Measurements from ENCODE around the gene SULT2A1.

SULT2A1 gene

GRCh38 chr19:47896773-47897172 lies 10.7 kb upstream of the SULT2A1 start:
- H4K91ac ChIP-seq (ENCODE audit: low read depth, low read length): no peak overlapping the region
- DNase-seq: no peak
- H3K18ac ChIP-seq (ENCODE audit: low read length): no peak overlapping the region
- H2BK120ac ChIP-seq (ENCODE audit: insufficient read depth, low read length, poor library complexity): no peak overlapping the region
- H3K4me2 ChIP-seq (ENCODE audit: low read length): no peak overlapping the region
- H3K9me3 ChIP-seq (ENCODE audit: insufficient read depth, low read depth, low read length): no peaks in the 10 kb centered on the region
- no peak overlapping the region for H3K23ac ChIP-seq (ENCODE audit: low read length)
- H3K79me1 ChIP-seq (ENCODE audit: low read length): peaks cover 8% of the 10 kb centered on the region
- no peak overlapping the region for H2AFZ ChIP-seq (ENCODE audit: insufficient read depth, low read length, poor library complexity)
- peaks cover 2 to 3% of the 10 kb centered on the region in 2 experiments for H3K4me1 ChIP-seq (ENCODE audit: control insufficient read depth in 1 of 2, insufficient read depth in 2 of 2, low read length in 2 of 2)
- H3K27me3 ChIP-seq (ENCODE audit: insufficient read depth, low read length): no peaks in the 10 kb centered on the region
- no peak overlapping the region for H3K4ac ChIP-seq (ENCODE audit: low read depth, low read length)
- no peak overlapping the region for H2AK5ac ChIP-seq (ENCODE audit: low read length)
- no peaks in the 10 kb centered on the region for H3K79me2 ChIP-seq (ENCODE audit: control insufficient read depth, insufficient read depth, low read length, poor library complexity)
- H3K9ac ChIP-seq (ENCODE audit: low read length): no peak overlapping the region
- H3K14ac ChIP-seq (ENCODE audit: low read length): no peak overlapping the region
- no peak overlapping the region for H4K8ac ChIP-seq (ENCODE audit: low read depth, low read length)
- no peaks in the 10 kb centered on the region for H3K36me3 ChIP-seq (ENCODE audit: control insufficient read depth in 1 of 2, insufficient read depth in 2 of 2, low read length in 2 of 2)
- no peak overlapping the region for H2BK12ac ChIP-seq (ENCODE audit: low read length)
- no peak overlapping the region for H3K27ac ChIP-seq (ENCODE audit: low read depth, low read length)
- no CpG with 5 or more reads among the region's 5 CpGs for WGBS (ENCODE audit: extremely low coverage, insufficient coverage, insufficient read length)
- H2BK5ac ChIP-seq (ENCODE audit: low read depth, low read length, poor library complexity): no peak overlapping the region
- no peak overlapping the region for H4K12ac ChIP-seq (ENCODE audit: low read depth, low read length)
- no peak overlapping the region for H3K4me3 ChIP-seq (ENCODE audit: low read depth, low read length)

GRCh38 chr19:47896019-47896418 lies 9.9 kb upstream of the SULT2A1 start:
- H3K36me3 ChIP-seq (ENCODE audit: control insufficient read depth in 1 of 2, insufficient read depth in 2 of 2, low read length in 2 of 2): no peaks in the 10 kb centered on the region
- no peak overlapping the region for H2AFZ ChIP-seq (ENCODE audit: insufficient read depth, low read length, poor library complexity)
- no peak overlapping the region for H3K4ac ChIP-seq (ENCODE audit: low read depth, low read length)
- no peak overlapping the region for H2AK5ac ChIP-seq (ENCODE audit: low read length)
- no peak overlapping the region for H3K4me3 ChIP-seq (ENCODE audit: low read depth, low read length)
- no peak overlapping the region for H3K23ac ChIP-seq (ENCODE audit: low read length)
- no peak overlapping the region for H2BK12ac ChIP-seq (ENCODE audit: low read length)
- no peak overlapping the region for H4K8ac ChIP-seq (ENCODE audit: low read depth, low read length)
- H3K79me2 ChIP-seq (ENCODE audit: control insufficient read depth, insufficient read depth, low read length, poor library complexity): no peaks in the 10 kb centered on the region
- DNase-seq: no peak
- H2BK120ac ChIP-seq (ENCODE audit: insufficient read depth, low read length, poor library complexity): no peak overlapping the region
- H3K18ac ChIP-seq (ENCODE audit: low read length): no peak overlapping the region
- no CpG with 5 or more reads among the region's 4 CpGs for WGBS (ENCODE audit: extremely low coverage, insufficient coverage, insufficient read length)
- H3K27me3 ChIP-seq (ENCODE audit: insufficient read depth, low read length): no peaks in the 10 kb centered on the region
- H3K79me1 ChIP-seq (ENCODE audit: low read length): peaks cover 11% of the 10 kb centered on the region
- no peak overlapping the region for H3K14ac ChIP-seq (ENCODE audit: low read length)
- no peak overlapping the region for H2BK5ac ChIP-seq (ENCODE audit: low read depth, low read length, poor library complexity)
- H3K4me2 ChIP-seq (ENCODE audit: low read length): no peak overlapping the region
- H4K91ac ChIP-seq (ENCODE audit: low read depth, low read length): no peak overlapping the region
- H3K4me1 ChIP-seq (ENCODE audit: control insufficient read depth in 1 of 2, insufficient read depth in 2 of 2, low read length in 2 of 2): peaks cover 4 to 8% of the 10 kb centered on the region in 2 experiments
- H3K27ac ChIP-seq (ENCODE audit: low read depth, low read length): no peak overlapping the region
- no peak overlapping the region for H3K9ac ChIP-seq (ENCODE audit: low read length)
- H3K9me3 ChIP-seq (ENCODE audit: insufficient read depth, low read depth, low read length): no peaks in the 10 kb centered on the region
- no peak overlapping the region for H4K12ac ChIP-seq (ENCODE audit: low read depth, low read length)

GRCh38 chr19:47895165-47895782 lies 9.2 kb upstream of the SULT2A1 start:
- no peak overlapping the region for H3K4me2 ChIP-seq (ENCODE audit: low read length)
- DNase-seq: no peak
- no peak overlapping the region for H3K4me3 ChIP-seq (ENCODE audit: low read depth, low read length)
- no peaks in the 10 kb centered on the region for H3K9me3 ChIP-seq (ENCODE audit: insufficient read depth, low read depth, low read length)
- peaks cover 4 to 10% of the 10 kb centered on the region in 2 experiments for H3K4me1 ChIP-seq (ENCODE audit: control insufficient read depth in 1 of 2, insufficient read depth in 2 of 2, low read length in 2 of 2)
- no peak overlapping the region for H3K14ac ChIP-seq (ENCODE audit: low read length)
- no peak overlapping the region for H3K27ac ChIP-seq (ENCODE audit: low read depth, low read length)
- H2AFZ ChIP-seq (ENCODE audit: insufficient read depth, low read length, poor library complexity): no peak overlapping the region
- no peaks in the 10 kb centered on the region for H3K36me3 ChIP-seq (ENCODE audit: control insufficient read depth in 1 of 2, insufficient read depth in 2 of 2, low read length in 2 of 2)
- no peak overlapping the region for H3K18ac ChIP-seq (ENCODE audit: low read length)
- no peak overlapping the region for H3K23ac ChIP-seq (ENCODE audit: low read length)
- H2AK5ac ChIP-seq (ENCODE audit: low read length): no peak overlapping the region
- no peak overlapping the region for H3K9ac ChIP-seq (ENCODE audit: low read length)
- no peak overlapping the region for H2BK12ac ChIP-seq (ENCODE audit: low read length)
- H2BK120ac ChIP-seq (ENCODE audit: insufficient read depth, low read length, poor library complexity): no peak overlapping the region
- no CpG with 5 or more reads among the region's 5 CpGs for WGBS (ENCODE audit: extremely low coverage, insufficient coverage, insufficient read length)
- no peak overlapping the region for H4K8ac ChIP-seq (ENCODE audit: low read depth, low read length)
- no peaks in the 10 kb centered on the region for H3K27me3 ChIP-seq (ENCODE audit: insufficient read depth, low read length)
- no peak overlapping the region for H3K4ac ChIP-seq (ENCODE audit: low read depth, low read length)
- no peak overlapping the region for H4K12ac ChIP-seq (ENCODE audit: low read depth, low read length)
- H3K79me2 ChIP-seq (ENCODE audit: control insufficient read depth, insufficient read depth, low read length, poor library complexity): no peaks in the 10 kb centered on the region
- H3K79me1 ChIP-seq (ENCODE audit: low read length): peaks cover 11% of the 10 kb centered on the region
- no peak overlapping the region for H4K91ac ChIP-seq (ENCODE audit: low read depth, low read length)
- H2BK5ac ChIP-seq (ENCODE audit: low read depth, low read length, poor library complexity): no peak overlapping the region

- no CpG with 5 or more reads among the region's 7 CpGs for WGBS (ENCODE audit: extremely low coverage, insufficient coverage, insufficient read length)
- Histone ChIP-seq H2AFZ (ENCODE audit: insufficient read depth, low read length, poor library complexity) (peak overlapping the region; percentile 45), H3K27ac (ENCODE audit: low read depth, low read length) (peak overlapping the region; percentile 91), H3K23ac (ENCODE audit: low read length) (no peak overlapping the region), H4K8ac (ENCODE audit: low read depth, low read length) (peak overlapping the region; percentile 91), H2BK120ac (ENCODE audit: insufficient read depth, low read length, poor library complexity) (peak overlapping the region; percentile 87), H3K18ac (ENCODE audit: low read length) (peak overlapping the region; percentile 95), H3K14ac (ENCODE audit: low read length) (peak overlapping the region; percentile 40), H3K4ac (ENCODE audit: low read depth, low read length) (peak overlapping the region; percentile 67), H4K12ac (ENCODE audit: low read depth, low read length) (peak overlapping the region; percentile 83), H3K79me1 (ENCODE audit: low read length) (peaks cover 11% of the 10 kb centered on the region), H3K9ac (ENCODE audit: low read length) (no peak overlapping the region), H3K27me3 (ENCODE audit: insufficient read depth, low read length) (no peaks in the 10 kb centered on the region), H2BK12ac (ENCODE audit: low read length) (no peak overlapping the region), H2AK5ac (ENCODE audit: low read length) (peak overlapping the region; percentile 12), H2BK5ac (ENCODE audit: low read depth, low read length, poor library complexity) (peak overlapping the region; percentile 91), H3K4me2 (ENCODE audit: low read length) (no peak overlapping the region), H4K91ac (ENCODE audit: low read depth, low read length) (peak overlapping the region; percentile 89), H3K9me3 (ENCODE audit: insufficient read depth, low read depth, low read length) (no peaks in the 10 kb centered on the region), H3K4me3 (ENCODE audit: low read depth, low read length) (no peak overlapping the region), H3K4me1 (ENCODE audit: control insufficient read depth in 1 of 2, insufficient read depth in 2 of 2, low read length in 2 of 2) (peaks cover 4 to 10% of the 10 kb centered on the region in 2 experiments), H3K36me3 (ENCODE audit: control insufficient read depth in 1 of 2, insufficient read depth in 2 of 2, low read length in 2 of 2) (no peaks in the 10 kb centered on the region), H3K79me2 (ENCODE audit: control insufficient read depth, insufficient read depth, low read length, poor library complexity) (no peaks in the 10 kb centered on the region)
- peak; percentile 42 to 73 for DNase-seq
These were observed 6.0 kb upstream of the SULT2A1 start for GRCh38 chr19:47891923-47892666.

All from trophoblast cell (in vitro differentiated cells and primary cell).